HL-60/S4 treated with phorbol 12-myristate 13-acetate at 8.2 ng/mL for 4 days and 3 days (cell line): Measurements from ENCODE around the gene OBSCN.

Source experiments
- in situ Hi-C: fragments of 300-500 bp; cut with MboI; formaldehyde crosslinking; loops from 2 replicates; pipeline ENCODE4 v1.15.0; 2022; ENCODE audit warnings: low sequenced_read_pairs

The OBSCN gene

GRCh38 chr1:228408869-228409805, 201.3 kb downstream of the OBSCN start:
- in situ Hi-C loops: no loop called here

DNA sequence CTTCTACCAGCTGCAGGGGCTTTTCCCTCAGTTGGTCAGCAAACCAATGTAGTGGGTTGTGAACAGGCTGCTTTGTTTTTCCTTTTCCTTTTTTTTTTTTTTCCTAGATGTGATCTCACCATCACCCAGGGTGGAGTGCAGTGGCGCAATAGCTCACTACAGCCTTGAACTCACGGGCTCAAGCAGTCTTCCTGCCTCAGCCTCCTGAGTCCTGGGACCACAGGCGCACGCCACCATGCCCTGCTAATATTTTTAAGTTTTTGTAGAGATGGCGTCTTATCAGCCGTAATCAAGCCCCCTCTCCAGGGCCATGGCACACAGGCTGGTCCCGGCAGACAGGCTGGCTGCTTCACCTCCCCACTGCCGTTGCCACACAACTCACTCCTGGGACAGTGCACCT, 202.2 kb downstream of the OBSCN start:
- in situ Hi-C loops: no loop called here

GRCh38 chr1:228410671-228411070, 202.8 kb downstream of the OBSCN start:
- in situ Hi-C loops: no loop called here

DNA sequence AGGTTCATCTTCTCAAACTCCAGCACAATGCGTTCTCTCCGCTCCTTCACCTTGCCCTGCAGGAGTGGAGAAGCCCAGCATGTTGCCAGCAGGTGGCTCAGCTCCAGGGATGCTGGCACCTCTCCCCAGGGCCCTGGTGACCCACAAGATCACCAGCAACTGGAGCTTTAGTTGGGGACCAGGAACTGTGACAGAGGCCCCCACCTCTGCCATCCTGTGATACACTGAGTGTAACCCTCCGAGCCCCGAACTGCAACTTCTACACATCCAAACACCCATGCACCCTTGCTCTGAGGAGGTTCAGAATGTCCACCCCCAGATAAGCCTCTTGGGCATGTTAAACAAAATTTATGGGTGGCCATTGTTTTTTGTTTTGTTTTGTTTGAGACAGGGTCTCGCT, 203.3 kb downstream of the OBSCN start:
- in situ Hi-C loops: no loop called here

GRCh38 chr1:228411548-228412430, 203.9 kb downstream of the OBSCN start:
- in situ Hi-C loops: no loop called here

DNA sequence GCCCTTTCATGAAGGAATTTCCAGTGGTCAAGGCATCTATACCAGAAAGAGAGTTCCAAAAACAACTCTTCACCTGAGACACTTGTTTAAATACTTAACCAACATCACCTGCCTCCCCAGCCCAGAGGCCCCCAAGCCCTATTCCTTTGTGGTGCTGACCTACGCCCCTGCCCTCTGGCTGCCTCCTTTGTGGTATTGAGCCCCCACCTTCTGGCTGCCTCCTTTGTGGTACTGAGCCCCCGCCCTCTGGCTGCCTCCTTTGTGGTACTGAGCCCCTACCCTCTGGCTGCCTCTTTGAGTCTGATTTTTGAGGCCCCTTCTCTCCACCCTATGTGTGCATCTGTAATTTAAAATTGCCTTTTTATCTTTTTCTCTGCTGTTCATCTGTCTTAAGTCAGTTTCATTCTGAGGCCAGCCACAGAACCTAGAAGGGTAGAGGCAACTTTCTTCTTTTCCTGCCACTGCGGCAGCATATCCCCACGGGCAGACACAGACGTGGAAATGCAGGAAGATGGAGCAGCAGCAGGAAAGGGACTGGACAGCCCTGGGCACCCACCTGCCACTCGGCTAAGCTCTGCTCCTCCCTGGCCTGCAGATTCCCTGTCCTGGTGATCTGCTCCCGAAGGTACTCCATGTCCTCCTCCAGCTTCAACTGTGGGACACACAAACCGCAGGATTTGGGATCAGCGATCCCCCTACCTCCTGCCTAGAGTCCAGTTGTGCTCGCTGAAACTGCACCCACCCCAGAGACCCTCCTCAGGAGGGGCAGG, 205.6 kb downstream of the OBSCN start:
- in situ Hi-C loops: no loop called here

- in situ Hi-C loops: no loop called here
Measured at GRCh38 chr1:228414511-228415211, 206.8 kb downstream of the OBSCN start.

DNA sequence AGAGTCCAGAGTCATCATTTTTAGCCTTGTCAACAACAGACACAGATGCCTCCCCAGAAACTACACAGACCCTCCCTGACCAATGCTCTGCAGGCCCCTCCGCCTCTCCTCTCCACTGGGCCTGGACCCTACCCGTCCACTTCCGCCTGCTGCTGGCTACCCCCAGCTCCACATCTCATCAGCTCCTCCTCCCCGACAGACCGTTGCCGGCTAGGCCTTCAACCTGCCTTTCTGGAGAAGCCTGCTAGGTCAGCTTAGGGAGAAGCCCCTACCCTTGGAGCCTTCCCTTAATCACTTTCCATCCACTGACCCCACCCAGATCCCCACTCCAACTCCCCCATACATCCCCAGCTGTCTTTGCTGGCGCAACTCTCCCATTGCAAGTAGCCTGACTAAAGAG, 207.4 kb downstream of the OBSCN start:
- in situ Hi-C loops: no loop called here

DNA sequence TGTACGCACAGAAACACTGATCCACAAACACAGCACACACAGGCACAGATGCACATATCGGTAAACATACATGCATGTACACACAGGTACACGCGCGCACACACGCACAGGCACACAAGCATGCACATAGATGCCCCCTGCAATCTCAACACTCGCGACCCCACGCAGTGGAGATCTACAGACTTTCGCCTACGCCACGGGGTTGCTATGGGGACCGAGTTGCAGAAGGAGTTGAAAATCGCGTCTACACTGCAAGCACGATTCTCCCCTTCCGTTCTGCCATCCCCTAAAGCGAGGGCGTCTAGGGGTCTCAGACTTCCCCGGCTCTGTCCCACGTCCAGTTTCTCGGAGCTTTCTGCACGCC, 208.0 kb downstream of the OBSCN start:
- in situ Hi-C loops: no loop called here

DNA sequence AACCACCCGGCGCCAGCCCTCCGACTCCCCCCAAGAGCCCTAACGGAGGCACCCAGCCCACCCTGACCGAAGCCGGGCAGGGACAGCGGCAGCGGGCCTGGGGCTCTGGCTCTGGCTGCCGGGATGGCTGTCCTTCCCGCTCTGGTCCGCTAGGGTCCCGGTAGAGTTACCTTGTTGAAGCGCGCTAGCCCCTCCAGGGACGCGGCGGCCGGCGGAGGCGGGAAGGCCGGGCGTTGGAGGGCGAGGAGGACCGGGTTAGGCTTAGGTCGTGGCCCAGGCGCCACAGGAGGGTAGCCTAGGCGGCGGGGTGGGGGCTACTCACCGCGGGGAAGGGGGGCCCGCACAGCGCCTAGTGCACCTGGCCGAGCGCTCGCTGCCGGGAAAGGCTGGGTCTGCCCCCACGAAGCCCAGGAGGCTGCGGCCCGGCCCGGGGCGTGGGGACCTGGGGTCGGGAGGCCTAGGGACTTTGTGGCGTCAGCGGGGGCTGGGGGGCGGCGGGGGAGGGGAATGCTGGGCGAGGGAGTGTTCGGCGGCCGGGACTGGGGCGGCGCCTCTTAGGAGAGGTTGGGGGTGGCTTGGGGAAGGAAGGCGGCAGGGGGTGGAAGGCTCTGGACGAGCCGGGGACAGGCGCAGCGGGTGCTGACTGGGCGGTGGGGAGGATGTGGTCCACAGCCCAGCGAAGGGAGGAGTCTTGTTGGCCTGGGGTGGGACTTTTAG, 208.5 kb downstream of the OBSCN start, which contains the start of gene TRIM17:
TRIM17 (minus strand) TSS at position 645 of the 717 bp plus-strand sequence. CDS start 1,789 bp downstream, outside the sequence.
- in situ Hi-C loops: no loop called here

DNA sequence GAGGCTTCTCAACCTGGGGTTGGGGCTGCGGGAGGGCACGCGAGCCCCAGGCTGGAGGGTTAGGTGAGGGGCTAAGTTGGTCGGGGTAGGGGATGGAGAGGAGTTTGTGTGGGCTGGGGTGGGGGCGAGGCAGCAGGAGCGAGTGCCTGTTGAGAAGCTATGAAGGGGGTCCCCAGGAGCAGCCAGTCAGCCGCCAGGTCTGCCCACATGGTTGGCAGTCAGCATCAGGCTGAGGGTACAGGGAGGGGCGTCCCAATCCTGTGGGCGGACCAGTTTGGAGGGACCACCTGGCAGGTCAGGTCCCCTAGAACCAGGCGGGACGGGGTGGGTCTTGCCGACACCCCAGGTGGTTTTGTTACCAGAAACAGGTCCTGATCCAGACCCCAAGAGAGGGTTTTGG, 209.2 kb downstream of the OBSCN start:
- in situ Hi-C loops: no loop called here

DNA sequence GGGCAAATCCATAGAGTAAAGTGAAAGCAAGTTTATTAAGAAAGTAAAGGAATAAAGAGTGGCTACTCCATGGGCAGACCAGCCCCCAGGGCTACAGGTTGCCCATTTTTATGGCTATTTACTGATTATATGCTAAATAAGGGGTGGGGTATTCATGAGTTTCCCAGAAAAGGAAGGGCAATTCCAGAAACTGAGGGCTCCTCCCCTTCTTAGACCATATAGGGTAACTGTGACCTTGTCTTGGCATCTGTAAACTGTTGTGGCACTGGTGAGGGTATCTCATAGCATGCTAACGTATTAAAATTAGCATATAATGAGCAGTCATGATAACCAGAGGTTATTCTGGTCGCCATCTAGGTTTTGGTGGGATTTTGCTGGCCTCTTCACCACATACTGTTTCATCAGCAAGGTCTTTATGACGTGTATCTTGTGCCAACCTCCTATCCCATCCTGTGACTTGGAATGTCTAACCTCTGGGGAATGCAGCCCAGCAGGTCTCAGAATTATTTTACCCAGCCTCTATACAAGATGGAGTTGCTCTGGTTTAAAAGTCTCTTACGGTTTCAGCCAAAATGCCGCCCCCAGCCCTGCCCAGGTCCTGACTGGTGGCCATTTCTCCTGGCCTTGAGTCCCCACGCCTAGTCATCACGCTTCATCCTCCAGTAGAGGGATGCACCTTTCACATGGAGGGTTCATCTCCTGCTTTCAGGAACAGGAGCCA, 209.8 kb downstream of the OBSCN start:
- in situ Hi-C loops: no loop called here

GRCh38 chr1:228420968-228421826, 213.4 kb downstream of the OBSCN start:
- in situ Hi-C loops: no loop called here

DNA sequence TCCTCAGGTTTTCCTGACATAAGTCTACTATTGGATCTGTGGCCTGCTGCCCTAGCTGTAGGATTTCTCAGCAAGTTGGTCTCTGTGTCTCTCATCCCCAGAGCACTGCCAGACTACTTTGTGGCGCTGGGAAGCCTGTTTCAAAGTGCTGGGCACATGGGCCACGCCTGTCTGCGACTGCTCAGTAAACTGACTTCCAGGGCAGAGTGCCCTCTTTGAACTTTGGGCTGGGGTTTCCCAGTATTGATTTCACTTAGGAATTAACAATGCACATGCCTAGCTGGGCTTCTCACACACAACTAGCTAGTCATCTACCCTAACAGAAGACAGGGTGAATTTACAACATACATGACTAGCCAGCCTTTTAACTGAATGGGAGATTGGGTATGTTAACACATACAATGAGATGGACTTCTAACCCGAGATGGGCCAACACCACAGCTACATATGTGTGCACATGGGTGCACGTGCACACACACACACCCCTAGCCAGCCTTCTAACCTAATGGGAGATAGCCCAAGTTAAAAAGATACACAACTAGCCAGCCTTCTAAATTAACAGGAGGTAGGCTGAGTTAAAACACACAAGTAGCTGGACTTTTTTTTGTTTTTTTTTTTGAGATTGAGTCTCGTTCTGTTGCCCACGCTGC, 215.7 kb downstream of the OBSCN start:
- in situ Hi-C loops: no loop called here

DNA sequence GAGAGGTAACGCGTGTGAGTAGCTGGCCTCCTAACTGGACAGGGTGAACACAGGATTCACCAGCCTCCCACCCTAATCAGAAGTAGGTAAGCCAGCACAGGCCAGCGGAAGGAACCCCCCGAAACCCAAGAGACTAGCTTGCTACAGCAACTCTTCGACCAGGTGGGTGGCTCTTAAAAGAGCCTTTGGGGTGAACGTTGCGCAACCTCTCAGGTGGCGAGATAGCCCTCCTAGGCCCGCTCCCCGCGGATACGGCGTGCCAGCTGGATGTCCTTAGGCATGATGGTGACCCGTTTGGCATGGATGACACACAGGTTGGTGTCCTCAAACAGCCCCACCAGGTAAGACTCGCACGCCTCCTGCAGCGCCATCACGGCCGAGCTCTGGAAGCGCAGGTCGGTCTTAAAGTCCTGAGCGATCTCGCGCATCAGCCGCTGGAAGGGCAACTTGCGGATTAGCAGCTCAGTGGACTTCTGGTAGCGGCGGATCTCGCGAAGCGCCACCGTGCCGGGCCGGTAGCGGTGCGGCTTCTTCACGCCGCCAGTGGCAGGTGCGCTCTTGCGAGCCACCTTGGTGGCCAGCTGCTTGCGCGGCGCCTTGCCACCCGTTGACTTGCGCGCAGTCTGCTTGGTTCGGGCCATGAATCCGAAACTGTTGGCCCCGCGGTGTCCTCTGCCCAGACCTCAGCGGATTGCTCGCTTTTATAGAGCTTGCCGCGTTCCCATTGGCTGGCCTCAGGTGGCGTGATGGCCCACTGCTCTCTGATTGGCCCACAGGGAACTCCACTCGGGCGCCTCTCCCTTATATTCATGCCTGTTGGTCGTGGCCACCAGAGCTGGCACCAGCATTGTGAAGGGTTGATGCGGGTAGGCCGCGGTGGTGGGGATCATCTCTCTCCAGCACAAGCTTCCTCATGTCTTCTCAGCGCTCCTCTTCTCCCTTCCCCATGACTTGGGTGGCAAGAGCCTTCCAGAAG, 217.1 kb downstream of the OBSCN start:
- in situ Hi-C loops: no loop called here

- in situ Hi-C loops: no loop called here
Measured at GRCh38 chr1:228426518-228427175, 218.8 kb downstream of the OBSCN start.
